Hematopoietic multipotent progenitor cell treated with erythropoietin and hydrocortisone succinate and interleukin-3 and kit ligand, for 4 days (in vitro differentiated cells): ENCODE data around the gene OGFRL1.
"Not testable (repeated sequence)": the region's sequence is repeated elsewhere in the genome, so short reads cannot be mapped to it uniquely, and the experiment has no call there.

Experiments
- DNase-seq: peaks from one replicate; pipeline ENCODE4 v3.0.0-alpha.2; 2015

OGFRL1 gene

GRCh38 chr6:71288228-71289038, at the start of gene OGFRL1:
Gene OGFRL1, plus strand, starts transcription at chr6:71288811. Its CDS starts 126 bp downstream, at chr6:71288937.
- peak; percentile 88 for DNase-seq

- no peak for DNase-seq
Observed at GRCh38 chr6:71239694-71240093, 48.9 kb upstream of the OGFRL1 start.

- no peak for DNase-seq
Observed at GRCh38 chr6:71245265-71246049, 43.2 kb upstream of the OGFRL1 start.

- no peak for DNase-seq
Observed at GRCh38 chr6:71246596-71246995, 42.0 kb upstream of the OGFRL1 start.

- DNase-seq: peak; percentile 36
Observed at GRCh38 chr6:71248306-71248765, 40.3 kb upstream of the OGFRL1 start.

GRCh38 chr6:71248878-71249544, 39.6 kb upstream of the OGFRL1 start:
- DNase-seq: no peak

- DNase-seq: peak; percentile 60
Observed at GRCh38 chr6:71250099-71250602, 38.5 kb upstream of the OGFRL1 start.

GRCh38 chr6:71252410-71252809, 36.2 kb upstream of the OGFRL1 start:
- peak; percentile 37 for DNase-seq

GRCh38 chr6:71252960-71253359, 35.7 kb upstream of the OGFRL1 start:
- DNase-seq: no peak

GRCh38 chr6:71254323-71254722, 34.3 kb upstream of the OGFRL1 start:
- no peak for DNase-seq

- peak; percentile 15 for DNase-seq
Observed at GRCh38 chr6:71258078-71258866, 30.3 kb upstream of the OGFRL1 start.

- DNase-seq: no peak
Observed at GRCh38 chr6:71259888-71260604, 28.6 kb upstream of the OGFRL1 start.

GRCh38 chr6:71262914-71263313, 25.7 kb upstream of the OGFRL1 start:
- no peak for DNase-seq

- DNase-seq: not testable (repeated sequence)
Observed at GRCh38 chr6:71266392-71266791, 22.2 kb upstream of the OGFRL1 start.

- DNase-seq: peak; percentile 29
Observed at GRCh38 chr6:71268735-71269437, 19.7 kb upstream of the OGFRL1 start.

GRCh38 chr6:71277926-71278600, 10.5 kb upstream of the OGFRL1 start:
- peak; percentile 63 for DNase-seq

GRCh38 chr6:71279321-71279720, 9.3 kb upstream of the OGFRL1 start:
- no peak for DNase-seq

- DNase-seq: no peak
Observed at GRCh38 chr6:71279740-71280139, 8.9 kb upstream of the OGFRL1 start.

- DNase-seq: no peak
Observed at GRCh38 chr6:71280701-71281100, 7.9 kb upstream of the OGFRL1 start.

GRCh38 chr6:71284785-71285184, 3.8 kb upstream of the OGFRL1 start:
- DNase-seq: no peak
